Large intestine (tissue), 3 donors: ENCODE measurements around the gene CPT1A. TPM values are rescaled to one million over a fixed set of nuclear protein-coding genes. Genes with fewer than 3 reads are reported as not detected.

Source experiments
- DNase-seq, 2 donors: peaks; one replicate each; pipeline versions ENCODE4 v3.0.0 to v3.0.0-alpha.2; 2013
- H3K27ac ChIP-seq: one replicate; pipeline ENCODE4 v1.5.1; 2013; ENCODE audit warnings: low read length
- H3K27me3 ChIP-seq: 2 replicates; pipeline ENCODE4 v1.6.1; 2013; ENCODE audit warnings: low read length; ENCODE audit not compliant: control insufficient read depth, insufficient read depth
- H3K36me3 ChIP-seq: 2 replicates; pipeline ENCODE4 v1.6.1; 2013; ENCODE audit warnings: low read length; ENCODE audit not compliant: control insufficient read depth, insufficient read depth
- H3K4me1 ChIP-seq: one replicate; pipeline ENCODE4 v1.6.1; 2013; ENCODE audit warnings: low read length; ENCODE audit not compliant: control insufficient read depth, insufficient read depth
- H3K4me3 ChIP-seq: one replicate; pipeline ENCODE4 v1.5.1; 2013; ENCODE audit warnings: low read length
- H3K9me3 ChIP-seq: one replicate; pipeline ENCODE4 v1.6.1; 2013; ENCODE audit warnings: mild to moderate bottlenecking, low read depth, low read length, moderate library complexity; ENCODE audit not compliant: control insufficient read depth
- WGBS: methylation state at CpG from one replicate; pipeline ENCODE4 v1.1.5; 2013; ENCODE audit warnings: low lambda C conversion rate; ENCODE audit not compliant: insufficient coverage; 5-methylcytosine and 5-hydroxymethylcytosine counted together
- polyA plus RNA-seq: library from polyadenylated mRNA; unstranded; fragments of 120-200 nt; gene quantifications from one replicate; pipeline ENCODE4 v1.2.1, GENCODE V29; 2013

CPT1A gene
- polyA plus RNA-seq, 1 donor = 41.5 TPM

DNA sequence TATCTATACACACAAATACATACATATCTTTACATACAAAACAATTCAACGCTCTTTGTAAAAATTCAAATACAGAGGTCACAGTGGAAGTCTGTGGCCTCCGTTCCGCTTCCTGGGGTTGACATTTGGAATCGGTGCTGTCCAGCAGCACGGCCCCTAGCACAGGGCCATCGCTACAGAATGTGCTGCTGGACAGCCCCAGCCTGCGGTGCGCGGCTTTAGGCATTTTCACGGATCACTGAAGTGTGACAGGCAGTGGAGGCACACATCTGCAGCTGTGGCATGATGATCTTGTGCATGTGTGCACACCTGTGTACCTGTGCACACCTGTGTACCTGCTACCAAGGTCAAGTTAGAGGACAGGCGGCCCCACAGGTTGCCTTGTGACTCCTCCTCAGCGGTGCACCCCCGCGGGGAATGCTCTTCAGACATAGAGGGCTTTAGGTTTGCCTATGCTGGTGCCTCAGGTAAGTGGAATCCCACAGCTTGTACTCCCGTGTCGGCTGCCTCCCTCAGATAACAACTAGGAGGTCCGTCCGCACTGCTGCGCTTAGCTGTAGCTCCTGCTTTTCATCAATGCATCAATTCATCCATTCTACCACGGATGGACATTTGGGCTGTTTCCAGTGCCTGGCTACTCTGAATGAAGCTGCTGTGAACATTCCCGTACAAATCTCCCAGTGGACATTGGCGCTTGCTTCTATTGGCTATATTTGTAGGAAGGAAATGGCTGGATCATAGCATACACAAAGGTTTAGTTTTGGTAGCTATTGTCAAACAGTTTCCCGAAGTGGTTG, 127.5 kb downstream of the CPT1A start:
- H3K4me3 ChIP-seq = no peak overlapping the region
- H3K4me1 ChIP-seq = no peaks in the 10 kb centered on the region
- no peaks in the 10 kb centered on the region for H3K9me3 ChIP-seq
- WGBS = no CpG with 5 or more reads among the region's 23 CpGs
- no peak for DNase-seq
- H3K27ac ChIP-seq = no peak overlapping the region
- H3K36me3 ChIP-seq = no peaks in the 10 kb centered on the region
- H3K27me3 ChIP-seq = no peaks in the 10 kb centered on the region

DNA sequence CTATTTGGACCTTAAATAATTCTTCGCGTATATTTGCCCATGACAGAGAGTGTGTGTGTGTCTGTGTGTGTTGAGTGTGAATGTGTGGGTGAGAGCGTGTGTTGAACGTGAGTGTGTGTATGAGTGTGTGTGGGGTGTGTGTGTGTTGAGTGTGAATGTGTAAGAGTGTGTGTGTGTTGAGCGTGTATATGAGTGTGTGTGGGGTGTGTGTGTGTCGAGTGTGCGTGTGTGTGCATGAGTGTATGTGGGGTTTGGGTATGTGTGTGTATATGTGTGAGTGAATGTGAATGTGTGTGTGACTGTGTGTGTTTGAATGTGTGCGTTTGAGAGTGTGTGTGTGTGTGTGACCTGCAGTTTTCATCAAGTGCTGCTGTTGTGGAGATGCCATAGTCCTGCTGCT, 130.6 kb downstream of the CPT1A start:
- H3K27ac ChIP-seq = no peak overlapping the region
- DNase-seq = no peak
- H3K4me1 ChIP-seq = no peaks in the 10 kb centered on the region
- WGBS = 93% methylated on average over 3 of the region's 8 CpGs
- no peaks in the 10 kb centered on the region for H3K36me3 ChIP-seq
- H3K27me3 ChIP-seq = no peaks in the 10 kb centered on the region
- no peaks in the 10 kb centered on the region for H3K9me3 ChIP-seq
- no peak overlapping the region for H3K4me3 ChIP-seq

- no peaks in the 10 kb centered on the region for H3K36me3 ChIP-seq
- H3K4me3 ChIP-seq = no peak overlapping the region
- H3K4me1 ChIP-seq = no peaks in the 10 kb centered on the region
- H3K9me3 ChIP-seq = no peaks in the 10 kb centered on the region
- no peak overlapping the region for H3K27ac ChIP-seq
- no peak for DNase-seq
- no CpG with 5 or more reads among the region's 11 CpGs for WGBS
- no peaks in the 10 kb centered on the region for H3K27me3 ChIP-seq
Observed at GRCh38 chr11:68710409-68710808, 131.3 kb downstream of the CPT1A start.

GRCh38 chr11:68709062-68709461, 132.7 kb downstream of the CPT1A start:
- H3K27me3 ChIP-seq = peaks cover 3% of the 10 kb centered on the region
- no peak overlapping the region for H3K4me3 ChIP-seq
- H3K36me3 ChIP-seq = no peaks in the 10 kb centered on the region
- no CpG with 5 or more reads among the region's 12 CpGs for WGBS
- no peaks in the 10 kb centered on the region for H3K9me3 ChIP-seq
- no peak overlapping the region for H3K27ac ChIP-seq
- peaks cover 3% of the 10 kb centered on the region for H3K4me1 ChIP-seq
- DNase-seq = no peak

DNA sequence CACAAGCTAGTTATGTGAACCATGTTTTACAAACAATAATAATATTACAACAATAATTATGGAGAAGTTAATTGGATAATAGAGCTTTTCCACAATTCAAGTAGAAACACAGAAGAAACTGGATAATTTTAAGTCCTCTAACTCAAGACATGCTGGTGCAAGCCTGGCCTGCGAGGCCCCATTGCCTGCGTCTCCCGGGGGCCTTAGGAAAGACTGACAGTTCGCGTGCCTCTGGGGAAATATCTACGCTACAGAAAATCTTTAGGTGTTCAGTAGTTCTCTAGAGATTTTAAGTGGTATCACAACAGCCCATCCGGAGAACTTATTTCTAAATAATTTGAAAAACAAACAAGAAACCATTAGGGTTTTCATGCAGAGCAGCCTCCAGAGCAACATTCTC, 134.2 kb downstream of the CPT1A start:
- WGBS = 92% methylated on average over 6 of the region's 7 CpGs
- Histone ChIP-seq H3K27ac (no peak overlapping the region), H3K27me3 (peaks cover 3% of the 10 kb centered on the region), H3K36me3 (no peaks in the 10 kb centered on the region), H3K4me3 (no peak overlapping the region), H3K9me3 (no peaks in the 10 kb centered on the region), H3K4me1 (peaks cover 3% of the 10 kb centered on the region)
- DNase-seq = no peak

DNA sequence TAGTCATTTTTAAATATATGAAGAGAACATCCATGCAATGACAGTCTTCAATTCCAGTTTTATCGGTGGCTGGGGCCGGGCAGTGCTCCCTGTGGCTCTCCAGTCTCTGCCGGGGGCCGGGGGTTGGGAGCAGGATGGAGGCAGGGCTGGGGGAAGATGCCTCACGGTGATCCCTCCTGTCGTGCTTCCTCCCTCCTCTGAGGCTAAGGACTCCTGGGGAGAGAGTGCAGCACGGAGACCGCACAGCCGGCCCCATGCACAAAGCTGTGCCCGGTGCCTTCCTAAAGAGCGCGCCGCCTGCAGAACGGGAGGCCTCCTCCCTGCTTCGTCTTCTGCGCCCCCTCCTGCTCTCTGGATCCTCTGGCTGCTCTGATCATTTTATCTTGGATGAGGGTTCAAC, 136.8 kb downstream of the CPT1A start:
- H3K27ac ChIP-seq = no peak overlapping the region
- peaks cover 3% of the 10 kb centered on the region for H3K4me1 ChIP-seq
- no peak overlapping the region for H3K4me3 ChIP-seq
- DNase-seq = no peak
- peaks cover 3% of the 10 kb centered on the region for H3K27me3 ChIP-seq
- no peaks in the 10 kb centered on the region for H3K9me3 ChIP-seq
- H3K36me3 ChIP-seq = no peaks in the 10 kb centered on the region
- no CpG with 5 or more reads among the region's 16 CpGs for WGBS

Other genes starting within 250 kb of the CPT1A start
- gene GAL, start 157.4 kb downstream of the CPT1A start, polyA plus RNA-seq = 31.8 TPM
- 10.0 TPM for gene TESMIN, start 90.4 kb downstream of the CPT1A start, polyA plus RNA-seq
- 71.8 TPM for gene MRPL21, start 61.9 kb upstream of the CPT1A start, polyA plus RNA-seq
- gene IGHMBP2, start 62.0 kb upstream of the CPT1A start, polyA plus RNA-seq = 19.9 TPM
- 0.16 TPM for gene MRGPRD, start 139.1 kb upstream of the CPT1A start, polyA plus RNA-seq
- 17.6 TPM for gene MRGPRF, start 171.3 kb upstream of the CPT1A start, polyA plus RNA-seq
- gene TPCN2, start 207.0 kb upstream of the CPT1A start, polyA plus RNA-seq = 31.0 TPM